Activated B cell treated with CpG ODN at 0.5 μM for 24 hours (primary cell): ENCODE data around the gene MTG2. TPM values are rescaled to one million over a fixed set of nuclear protein-coding genes. Genes with fewer than 3 reads are reported as not detected.

Source experiments
- ATAC-seq: fragments of 200-7000 bp; cut with Tn5 transposase; one replicate; pipeline ENCODE4 v1.10.0; 2021; ENCODE audit warnings: low read depth, mild to moderate bottlenecking, moderate library complexity
- CTCF ChIA-PET: fragments of 350-600 bp; sonication (Branson Sonifier 250); formaldehyde crosslinking; loops from one replicate; lab custom pipeline; 2021; ENCODE audit warnings: antibody characterized with exemption; lab: Charles Lee
- POLR2A ChIA-PET: fragments of 350-600 bp; sonication (Branson Sonifier 250); formaldehyde crosslinking; loops from one replicate; lab custom pipeline; 2021; ENCODE audit warnings: antibody characterized with exemption; lab: Charles Lee
- DNase-seq: peaks from one replicate; pipeline ENCODE4 v3.0.0; 2022
- H3K27ac Mint-ChIP-seq: one replicate; pipeline ENCODE4 v1.8.0; 2020; ENCODE audit warnings: mixed read lengths
- H3K27me3 Mint-ChIP-seq: one replicate; pipeline ENCODE4 v1.8.0; 2021; ENCODE audit warnings: mixed read lengths
- H3K36me3 Mint-ChIP-seq: one replicate; pipeline ENCODE4 v1.8.0; 2021; ENCODE audit warnings: low read depth, mixed read lengths
- H3K4me1 Mint-ChIP-seq: one replicate; pipeline ENCODE4 v1.8.0; 2021; ENCODE audit warnings: mixed read lengths
- H3K4me3 Mint-ChIP-seq: one replicate; pipeline ENCODE4 v1.8.0; 2020; ENCODE audit warnings: mild to moderate bottlenecking, mixed read lengths
- H3K9me3 Mint-ChIP-seq: one replicate; pipeline ENCODE4 v1.8.0; 2020; ENCODE audit warnings: mixed read lengths
- CTCF ChIP-seq: fragments of 200-600 bp; IDR thresholded peaks from one replicate; pipeline ENCODE4 v1.8.0; 2022; ENCODE audit warnings: antibody characterized with exemption, mild to moderate bottlenecking
- intact Hi-C: fragments of 100-400 bp; cut with micrococcal nuclease; formaldehyde crosslinking; loops from one replicate; pipeline ENCODE4 v1.15.1; 2024
- total RNA-seq: library from RNA; stranded (reverse); gene quantifications from 2 replicates; pipeline ENCODE4 v1.2.3, GENCODE V29; 2022

The MTG2 gene
- total RNA-seq, 1 donor from 2014 or later = 46.8 TPM

GRCh38 chr20:62161347-62161746 lies 21.5 kb upstream of the MTG2 start:
- ATAC-seq (no peak), DNase-seq (no peak)
- Mint-ChIP-seq H3K27ac (no peak overlapping the region), H3K9me3 (no peaks in the 10 kb centered on the region), H3K4me1 (peaks cover 7% of the 10 kb centered on the region), H3K4me3 (no peak overlapping the region), H3K27me3 (no peaks in the 10 kb centered on the region), H3K36me3 (peaks cover 45% of the 10 kb centered on the region)
- intact Hi-C loops = no loop called here
- no peak for TF ChIP-seq CTCF
- POLR2A ChIA-PET = no interaction called here
- CTCF ChIA-PET = no interaction called here

DNA sequence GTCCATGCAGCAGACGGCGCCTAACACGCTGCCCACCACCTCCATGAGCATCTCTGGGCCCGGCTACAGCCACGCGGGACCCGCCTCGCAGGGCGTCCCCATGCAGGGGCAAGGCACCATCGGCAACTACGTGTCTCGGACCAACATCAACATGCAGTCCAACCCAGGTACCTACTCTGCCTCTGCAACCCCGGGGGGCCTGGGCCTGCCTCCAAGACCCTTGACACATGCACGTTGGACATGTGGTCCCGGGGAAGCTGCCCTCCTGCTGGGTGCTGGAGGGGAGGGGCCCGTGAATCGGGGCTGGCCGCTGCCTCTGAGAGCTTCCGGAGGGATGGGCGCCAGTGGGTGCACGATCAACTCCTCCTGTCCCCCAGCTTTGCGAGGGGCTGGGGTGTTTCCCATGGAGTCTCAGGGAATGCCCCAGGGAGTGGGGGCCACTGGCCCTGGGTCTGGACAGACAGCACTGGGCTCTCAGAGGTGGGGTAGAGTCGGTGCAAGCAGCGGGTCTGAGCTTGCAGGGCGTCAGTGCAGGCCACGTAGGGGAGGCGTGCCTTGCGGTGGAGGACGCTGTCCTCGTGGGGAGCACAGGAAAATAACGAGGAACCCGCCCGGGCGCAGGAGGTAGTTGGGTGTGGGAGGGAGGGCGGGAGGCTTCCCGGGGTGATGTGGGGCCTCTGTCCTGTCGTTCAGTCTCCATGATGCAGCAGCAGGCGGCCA lies 19.9 kb upstream of the MTG2 start:
- H3K9me3 Mint-ChIP-seq = no peaks in the 10 kb centered on the region
- ChIA-PET POLR2A (no interaction called here), CTCF (no interaction called here)
- intact Hi-C loops = no loop called here
- H3K4me1 Mint-ChIP-seq = peaks cover 3% of the 10 kb centered on the region
- no peak for TF ChIP-seq CTCF
- no peak overlapping the region for H3K27ac Mint-ChIP-seq
- peaks cover 46% of the 10 kb centered on the region for H3K36me3 Mint-ChIP-seq
- DNase-seq (no peak), ATAC-seq (no peak)
- H3K27me3 Mint-ChIP-seq = no peaks in the 10 kb centered on the region
- H3K4me3 Mint-ChIP-seq = no peak overlapping the region

- Mint-ChIP-seq H3K9me3 (no peaks in the 10 kb centered on the region), H3K27me3 (no peaks in the 10 kb centered on the region), H3K4me1 (peaks cover 3% of the 10 kb centered on the region), H3K4me3 (no peak overlapping the region), H3K36me3 (peaks cover 51% of the 10 kb centered on the region), H3K27ac (no peak overlapping the region)
- ATAC-seq (no peak), DNase-seq (no peak)
- POLR2A ChIA-PET = no interaction called here
- CTCF ChIA-PET = no interaction called here
- intact Hi-C loops = no loop called here
- no peak for TF ChIP-seq CTCF
Observed at GRCh38 chr20:62163485-62163865, 19.4 kb upstream of the MTG2 start.

DNA sequence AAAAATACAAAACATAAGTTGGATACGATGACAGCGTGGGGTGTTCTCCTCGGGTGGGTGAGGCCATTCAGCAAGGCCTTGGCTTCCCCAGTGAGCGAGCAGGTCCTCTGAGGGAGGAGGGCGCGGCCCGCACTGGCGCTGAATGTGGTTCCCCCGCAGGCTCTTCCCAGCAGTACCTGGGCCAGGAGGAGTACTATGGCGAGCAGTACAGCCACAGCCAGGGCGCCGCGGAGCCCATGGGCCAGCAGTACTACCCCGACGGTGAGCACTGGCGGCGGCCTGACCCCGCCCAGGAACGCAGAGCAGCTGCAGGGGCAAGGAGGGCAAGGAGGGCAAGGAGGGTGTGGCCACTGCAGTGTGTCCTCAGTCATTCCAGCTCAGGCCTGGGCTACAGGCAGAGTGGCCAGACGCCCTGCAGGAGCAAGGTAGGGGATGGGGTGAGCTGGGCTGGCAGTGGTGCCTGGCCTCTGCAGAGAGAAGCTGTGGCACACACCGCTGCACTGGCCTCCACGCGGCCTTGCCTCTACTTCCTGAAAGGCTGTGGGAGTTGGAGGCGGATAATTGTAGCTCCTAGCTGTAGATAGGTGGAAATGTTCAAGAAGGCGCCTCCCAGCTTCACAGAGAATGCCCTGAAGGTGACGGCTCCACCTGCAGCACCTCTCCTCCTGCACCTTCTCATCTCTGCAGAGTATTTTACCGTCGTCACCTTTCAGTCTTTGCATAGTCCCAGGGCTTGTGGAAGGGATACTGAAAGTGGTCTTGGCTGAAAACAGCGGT lies 18.7 kb upstream of the MTG2 start:
- Mint-ChIP-seq H3K27ac (no peak overlapping the region), H3K27me3 (no peaks in the 10 kb centered on the region), H3K36me3 (peaks cover 53% of the 10 kb centered on the region), H3K9me3 (no peaks in the 10 kb centered on the region), H3K4me1 (peaks cover 3% of the 10 kb centered on the region), H3K4me3 (no peak overlapping the region)
- intact Hi-C loops = no loop called here
- TF ChIP-seq CTCF = no peak
- ChIA-PET CTCF (no interaction called here), POLR2A (interaction anchor here (0.6 kb wide), 1 partner anchor 35 kb away, joined by 4 read pairs; no protein-coding TSS in a partner anchor)
- ATAC-seq (no peak), DNase-seq (no peak)
